IMR-90 (cell line): ENCODE data around the gene SLC12A7.

ENCODE experiments used
- MAZ ChIP-seq: IDR thresholded peaks from 2 replicates; pipeline ENCODE4 v1.6.1; 2012; ENCODE audit warnings: low read depth, mild to moderate bottlenecking, low read length, improper control_type of control experiment, moderate library complexity, borderline replicate concordance
- MXI1 ChIP-seq: IDR thresholded peaks from 2 replicates; pipeline ENCODE4 v1.6.1; 2012; ENCODE audit warnings: low read depth, mild to moderate bottlenecking, low read length, moderate library complexity, borderline replicate concordance
- SMC3 ChIP-seq: fragments of 150-350 bp; IDR thresholded peaks from 2 replicates; pipeline ENCODE4 v1.6.1; 2016; ENCODE audit warnings: low read depth, mild to moderate bottlenecking, antibody characterized with exemption, low read length, moderate library complexity
- TF ChIP-seq, protein P1 (sequence below): conservative IDR thresholded peaks from 2 replicates; pipeline ENCODE4 v1.5.1; 2012; ENCODE audit warnings: mild to moderate bottlenecking, low read depth, low read length, improper control_type of control experiment

GRCh38 chr5:1034421-1034905 lies 77.4 kb downstream of the SLC12A7 start:
- TF ChIP-seq, protein P1, sequence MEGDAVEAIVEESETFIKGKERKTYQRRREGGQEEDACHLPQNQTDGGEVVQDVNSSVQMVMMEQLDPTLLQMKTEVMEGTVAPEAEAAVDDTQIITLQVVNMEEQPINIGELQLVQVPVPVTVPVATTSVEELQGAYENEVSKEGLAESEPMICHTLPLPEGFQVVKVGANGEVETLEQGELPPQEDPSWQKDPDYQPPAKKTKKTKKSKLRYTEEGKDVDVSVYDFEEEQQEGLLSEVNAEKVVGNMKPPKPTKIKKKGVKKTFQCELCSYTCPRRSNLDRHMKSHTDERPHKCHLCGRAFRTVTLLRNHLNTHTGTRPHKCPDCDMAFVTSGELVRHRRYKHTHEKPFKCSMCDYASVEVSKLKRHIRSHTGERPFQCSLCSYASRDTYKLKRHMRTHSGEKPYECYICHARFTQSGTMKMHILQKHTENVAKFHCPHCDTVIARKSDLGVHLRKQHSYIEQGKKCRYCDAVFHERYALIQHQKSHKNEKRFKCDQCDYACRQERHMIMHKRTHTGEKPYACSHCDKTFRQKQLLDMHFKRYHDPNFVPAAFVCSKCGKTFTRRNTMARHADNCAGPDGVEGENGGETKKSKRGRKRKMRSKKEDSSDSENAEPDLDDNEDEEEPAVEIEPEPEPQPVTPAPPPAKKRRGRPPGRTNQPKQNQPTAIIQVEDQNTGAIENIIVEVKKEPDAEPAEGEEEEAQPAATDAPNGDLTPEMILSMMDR, result no peak
- TF ChIP-seq SMC3, result no peak
- no peak for TF ChIP-seq MAZ
- TF ChIP-seq MXI1, result no peak
